ENCODE results near the gene RIPPLY2. TPM values are rescaled to one million over a fixed set of nuclear protein-coding genes. Genes with fewer than 3 reads are reported as not detected.

The RIPPLY2 gene
- total RNA-seq, 3 donors from 2014 or later, result 1.3 TPM; not detected in 2

- no peaks in the 10 kb centered on the region for H3K36me3 ChIP-seq (ENCODE audit: low read depth)
- intact Hi-C loops (cut with DNase I, micrococcal nuclease), result no loop called here
- H3K4me3 ChIP-seq, result no peak overlapping the region
- ATAC-seq (no peak), DNase-seq (no peak)
- no peaks in the 10 kb centered on the region for H3K4me1 ChIP-seq (ENCODE audit: low read depth)
- H3K9me3 ChIP-seq, result no peaks in the 10 kb centered on the region
- no peak for TF ChIP-seq CTCF (IDR thresholded peaks at IDR 0.05)
Measured at GRCh38 chr6:83905648-83906047, 52.5 kb downstream of the RIPPLY2 start.

Other genes with a start within 250 kb of the RIPPLY2 start
- 1 to 10 TPM in 1 of 3 donors, under 1 TPM in 2; 0.29 to 3.5 (median 0.49) TPM for gene SNAP91, start 144.3 kb upstream of the RIPPLY2 start, total RNA-seq
- gene CYB5R4, start 6.3 kb downstream of the RIPPLY2 start, total RNA-seq, result 10 to 100 TPM; 26.6 to 30.7 (median 29.0) TPM
- 1 to 10 TPM; 2.4 to 9.0 (median 6.3) TPM for gene MRAP2, start 180.4 kb downstream of the RIPPLY2 start, total RNA-seq